Thyroid gland (tissue), 4 donors: ENCODE measurements around the gene PLCB4. TPM values are rescaled to one million over a fixed set of nuclear protein-coding genes. Genes with fewer than 3 reads are reported as not detected.

Source experiments
- DNase-seq, 2 donors: peaks; one replicate each; pipeline ENCODE4 v3.0.0-alpha.2; 2019
- H3K27ac ChIP-seq, 3 donors: fragments of 200-600 bp; sonication (generic); 1 replicate in 2 of 3; 2 replicates in 1 of 3; pipeline ENCODE4 v1.5.1; 2016 to 2019; ENCODE audit warnings: mild to moderate bottlenecking in 1 of 3, moderate library complexity in 1 of 3
- H3K27me3 ChIP-seq: fragments of 200-600 bp; sonication (generic); one replicate; pipeline ENCODE4 v1.5.1; 2019
- H3K36me3 ChIP-seq, 2 donors: fragments of 200-600 bp; sonication (generic); one replicate each; pipeline ENCODE4 v1.5.1; 2016 to 2019
- H3K4me1 ChIP-seq, 2 donors: fragments of 200-600 bp; sonication (generic); one replicate each; pipeline ENCODE4 v1.5.1; 2017 to 2019
- H3K4me3 ChIP-seq, 3 donors: fragments of 200-600 bp; sonication (generic); replicated peaks in 1 of 3; 1 replicate in 2 of 3; 2 replicates in 1 of 3; pipeline ENCODE4 v1.5.1; 2016; ENCODE audit warnings: mild to moderate bottlenecking in 1 of 3
- H3K9me3 ChIP-seq: fragments of 200-600 bp; sonication (generic); one replicate; pipeline ENCODE4 v1.5.1; 2017
- CTCF ChIP-seq, 6 experiments: fragments of 200-600 bp in 3 of 6; fragments of 450-650 bp in 3 of 6; sonication (generic) in 3 of 6; IDR thresholded peaks; one replicate each; pipeline ENCODE4 v1.5.1; 2016 to 2019; ENCODE audit warnings: antibody characterized with exemption in 6 of 6, mild to moderate bottlenecking in 2 of 6, inconsistent platforms in 1 of 6, moderate library complexity in 1 of 6
- POLR2A ChIP-seq, 2 donors: fragments of 450-650 bp; IDR thresholded peaks; one replicate each; pipeline ENCODE4 v1.6.1; 2017; ENCODE audit warnings: antibody characterized with exemption in 2 of 2, mild to moderate bottlenecking in 2 of 2, moderate library complexity in 1 of 2
- whole genome bisulfite sequencing, 2 donors: methylation state at CpG; one replicate each; pipeline ENCODE4 v1.1.5; 2017; 5-methylcytosine and 5-hydroxymethylcytosine counted together
- intact Hi-C: fragments of 100-400 bp; cut with DNase I; formaldehyde crosslinking; loops from one replicate; pipeline ENCODE4 v1.15.1; 2023
- total RNA-seq, 4 donors: library from RNA; depleted of rRNA; stranded (reverse); fragments of >200 nt; gene quantifications; one replicate each; pipeline ENCODE4 v1.2.3, GENCODE V29; 2016

PLCB4 gene
- total RNA-seq, 4 donors from 2014 or later: 50.9 to 77.9 (median 67.9) TPM

- H3K4me1 ChIP-seq: no peaks in the 10 kb centered on the region
- H3K36me3 ChIP-seq: peaks cover 0 to 4% of the 10 kb centered on the region in 2 donors
- TF ChIP-seq POLR2A (IDR thresholded peaks at IDR 0.05) (no peak), CTCF (IDR thresholded peaks at IDR 0.05) (no peak)
- H3K27me3 ChIP-seq: no peaks in the 10 kb centered on the region
- DNase-seq: no peak
- H3K9me3 ChIP-seq: no peaks in the 10 kb centered on the region
- intact Hi-C loops: no loop called here
- no peak overlapping the region for H3K4me3 ChIP-seq
- H3K27ac ChIP-seq: no peak overlapping the region
These were observed 406.6 kb downstream of the PLCB4 start for GRCh38 chr20:9475456-9475855.

- no peaks in the 10 kb centered on the region for H3K27me3 ChIP-seq
- peaks cover 0 to 4% of the 10 kb centered on the region in 2 donors for H3K36me3 ChIP-seq
- 76 to 85% methylated on average over 4 of the region's 4 CpGs for WGBS, 2 donors
- H3K4me1 ChIP-seq: no peaks in the 10 kb centered on the region
- intact Hi-C loops: no loop called here
- no peak overlapping the region for H3K27ac ChIP-seq
- DNase-seq: no peak
- no peak overlapping the region for H3K4me3 ChIP-seq
- TF ChIP-seq CTCF (IDR thresholded peaks at IDR 0.05) (no peak), POLR2A (IDR thresholded peaks at IDR 0.05) (no peak)
- H3K9me3 ChIP-seq: no peaks in the 10 kb centered on the region
These were observed 407.3 kb downstream of the PLCB4 start for GRCh38 chr20:9476174-9476573.

GRCh38 chr20:9476637-9477036 lies 407.8 kb downstream of the PLCB4 start:
- H3K27ac ChIP-seq: no peak overlapping the region
- TF ChIP-seq CTCF (IDR thresholded peaks at IDR 0.05) (no peak), POLR2A (IDR thresholded peaks at IDR 0.05) (no peak)
- no peak overlapping the region for H3K4me3 ChIP-seq
- no peaks in the 10 kb centered on the region for H3K4me1 ChIP-seq
- no peaks in the 10 kb centered on the region for H3K27me3 ChIP-seq
- intact Hi-C loops: no loop called here
- no peaks in the 10 kb centered on the region for H3K9me3 ChIP-seq
- H3K36me3 ChIP-seq: peaks cover 0 to 4% of the 10 kb centered on the region in 2 donors
- DNase-seq: no peak
- WGBS, 2 donors: 95 to 96% methylated on average over 7 of the region's 7 CpGs

GRCh38 chr20:9478771-9479170 lies 409.9 kb downstream of the PLCB4 start:
- Histone ChIP-seq H3K36me3 (peaks cover 0 to 4% of the 10 kb centered on the region in 2 donors), H3K4me3 (no peak overlapping the region), H3K9me3 (no peaks in the 10 kb centered on the region), H3K27me3 (no peaks in the 10 kb centered on the region), H3K27ac (no peak overlapping the region), H3K4me1 (no peaks in the 10 kb centered on the region)
- intact Hi-C loops: no loop called here
- WGBS, 2 donors: 94 to 97% methylated on average over 4 of the region's 4 CpGs
- no peak for DNase-seq
- TF ChIP-seq CTCF (IDR thresholded peaks at IDR 0.05) (no peak), POLR2A (IDR thresholded peaks at IDR 0.05) (no peak)

GRCh38 chr20:9480066-9480465 lies 411.2 kb downstream of the PLCB4 start:
- TF ChIP-seq POLR2A (IDR thresholded peaks at IDR 0.05): no peak
- no peak for TF ChIP-seq CTCF (IDR thresholded peaks at IDR 0.05)

More at GRCh38 chr20:9480066-9480465, 411.2 kb downstream of the PLCB4 start:
- DNase-seq: no peak
- Histone ChIP-seq H3K4me3 (no peak overlapping the region), H3K36me3 (peaks cover 0 to 4% of the 10 kb centered on the region in 2 donors), H3K9me3 (no peaks in the 10 kb centered on the region), H3K4me1 (no peaks in the 10 kb centered on the region), H3K27me3 (no peaks in the 10 kb centered on the region), H3K27ac (no peak overlapping the region)
- 96 to 97% methylated on average over 4 of the region's 4 CpGs for WGBS, 2 donors
- intact Hi-C loops: no loop called here
